ENCODE data around the gene ZNF33B. TPM values are rescaled to one million over a fixed set of nuclear protein-coding genes. Genes with fewer than 3 reads are reported as not detected.

ZNF33B gene
- total RNA-seq, 1 experiment from 2014 or later = 22.7 TPM

DNA sequence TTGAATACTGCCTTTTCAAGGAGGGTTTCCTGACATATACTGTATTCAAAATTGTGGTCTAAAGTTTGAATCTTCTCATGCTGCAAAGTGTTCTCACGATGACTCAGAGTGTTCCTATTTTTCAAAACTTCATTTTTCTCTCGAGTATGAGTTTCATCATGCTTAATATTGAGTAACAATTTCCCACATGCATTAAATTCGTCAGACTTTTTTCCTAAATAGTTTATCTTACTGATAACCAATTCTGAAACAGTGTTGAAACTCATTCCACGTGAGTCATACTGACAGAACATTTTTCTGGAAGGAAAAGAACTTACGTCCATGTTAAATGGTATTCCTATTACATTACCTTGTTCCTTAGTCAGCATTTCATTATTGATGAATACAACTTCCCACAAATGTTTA is 44.1 kb downstream of the ZNF33B start:
- H3K27ac Mint-ChIP-seq = no peak overlapping the region
- POLR2A ChIA-PET = no interaction called here
- ATAC-seq (no peak), DNase-seq (ENCODE audit: low spot score) (no peak)
- no peaks in the 10 kb centered on the region for H3K4me1 Mint-ChIP-seq
- CTCF ChIA-PET = no interaction called here
- H3K9me3 Mint-ChIP-seq = peaks cover 70% of the 10 kb centered on the region
- TF ChIP-seq ZSCAN18 (CRISPR knock-in tag; IDR thresholded peaks at IDR 0.05) (no peak), SOX15 (CRISPR knock-in tag; IDR thresholded peaks at IDR 0.05) (no peak), CDX4 (CRISPR knock-in tag; IDR thresholded peaks at IDR 0.05; ENCODE audit: borderline replicate concordance) (no peak), CREB1 (CRISPR knock-in tag; IDR thresholded peaks at IDR 0.05) (no peak), JAZF1 (CRISPR knock-in tag; IDR thresholded peaks at IDR 0.05) (no peak)
- H3K4me3 Mint-ChIP-seq = no peak overlapping the region
- H3K36me3 Mint-ChIP-seq = peaks cover 75% of the 10 kb centered on the region
- peaks cover 9% of the 10 kb centered on the region for H3K27me3 Mint-ChIP-seq (ENCODE audit: low read depth)

DNA sequence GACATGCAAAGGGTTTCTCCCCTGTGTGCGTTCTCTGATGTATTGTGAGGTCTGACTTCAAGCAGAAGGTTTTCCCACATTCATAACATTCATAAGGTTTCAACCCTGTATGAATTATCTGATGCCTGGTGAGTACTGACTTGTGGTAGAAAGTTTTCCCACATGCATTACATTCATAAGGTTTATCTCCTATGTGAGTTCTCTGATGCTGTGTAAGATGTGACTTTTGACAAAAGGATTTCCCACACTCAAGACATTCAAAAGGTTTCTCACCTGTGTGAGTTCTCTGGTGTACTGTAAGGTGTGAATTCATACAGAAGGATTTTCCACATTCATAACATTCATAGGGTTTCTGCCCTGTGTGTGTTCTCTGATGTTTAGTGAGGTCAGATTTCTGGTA is 45.1 kb downstream of the ZNF33B start:
- H3K27me3 Mint-ChIP-seq (ENCODE audit: low read depth) = peaks cover 9% of the 10 kb centered on the region
- TF ChIP-seq CDX4 (CRISPR knock-in tag; IDR thresholded peaks at IDR 0.05; ENCODE audit: borderline replicate concordance) (no peak), CREM (CRISPR knock-in tag; IDR thresholded peaks at IDR 0.05) (no peak), RELA (CRISPR knock-in tag; IDR thresholded peaks at IDR 0.05; ENCODE audit: borderline replicate concordance) (no peak), IRF1 (CRISPR knock-in tag; IDR thresholded peaks at IDR 0.05) (no peak), NR3C1 (CRISPR knock-in tag; conservative IDR thresholded peaks at IDR 0.05; ENCODE audit: low read depth) (no peak), ZNF232 (CRISPR knock-in tag; IDR thresholded peaks at IDR 0.05) (no peak), SP1 (CRISPR knock-in tag; conservative IDR thresholded peaks at IDR 0.05) (no peak), AR (CRISPR knock-in tag; IDR thresholded peaks at IDR 0.05) (no peak), NFATC4 (CRISPR knock-in tag; IDR thresholded peaks at IDR 0.05) (no peak), JUN (CRISPR knock-in tag; IDR thresholded peaks at IDR 0.05) (no peak)
- TF ChIP-seq, protein P1, sequence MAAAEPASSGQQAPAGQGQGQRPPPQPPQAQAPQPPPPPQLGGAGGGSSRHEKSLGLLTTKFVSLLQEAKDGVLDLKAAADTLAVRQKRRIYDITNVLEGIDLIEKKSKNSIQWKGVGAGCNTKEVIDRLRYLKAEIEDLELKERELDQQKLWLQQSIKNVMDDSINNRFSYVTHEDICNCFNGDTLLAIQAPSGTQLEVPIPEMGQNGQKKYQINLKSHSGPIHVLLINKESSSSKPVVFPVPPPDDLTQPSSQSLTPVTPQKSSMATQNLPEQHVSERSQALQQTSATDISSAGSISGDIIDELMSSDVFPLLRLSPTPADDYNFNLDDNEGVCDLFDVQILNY (CRISPR knock-in tag; IDR thresholded peaks at IDR 0.05) = no peak
- peaks cover 74% of the 10 kb centered on the region for H3K9me3 Mint-ChIP-seq
- ATAC-seq (no peak), DNase-seq (ENCODE audit: low spot score) (no peak)
- H3K27ac Mint-ChIP-seq = no peak overlapping the region
- H3K36me3 Mint-ChIP-seq = peaks cover 81% of the 10 kb centered on the region
- ChIA-PET CTCF (no interaction called here), POLR2A (no interaction called here)
- no peak overlapping the region for H3K4me3 Mint-ChIP-seq
- no peaks in the 10 kb centered on the region for H3K4me1 Mint-ChIP-seq

GRCh38 chr10:42583828-42584227 is 54.5 kb downstream of the ZNF33B start:
- ChIA-PET POLR2A (no interaction called here), CTCF (no interaction called here)
- ATAC-seq = no peak
- TF ChIP-seq, protein P2, sequence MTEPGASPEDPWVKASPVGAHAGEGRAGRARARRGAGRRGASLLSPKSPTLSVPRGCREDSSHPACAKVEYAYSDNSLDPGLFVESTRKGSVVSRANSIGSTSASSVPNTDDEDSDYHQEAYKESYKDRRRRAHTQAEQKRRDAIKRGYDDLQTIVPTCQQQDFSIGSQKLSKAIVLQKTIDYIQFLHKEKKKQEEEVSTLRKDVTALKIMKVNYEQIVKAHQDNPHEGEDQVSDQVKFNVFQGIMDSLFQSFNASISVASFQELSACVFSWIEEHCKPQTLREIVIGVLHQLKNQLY (CRISPR knock-in tag; IDR thresholded peaks at IDR 0.05) = no peak
- no peak for TF ChIP-seq NFE2L1 (CRISPR knock-in tag; IDR thresholded peaks at IDR 0.05)
- no peak for TF ChIP-seq NR3C1 (CRISPR knock-in tag; conservative IDR thresholded peaks at IDR 0.05; ENCODE audit: low read depth)
- TF ChIP-seq ZNF532 (CRISPR knock-in tag; IDR thresholded peaks at IDR 0.05; ENCODE audit: borderline replicate concordance) = no peak
- TF ChIP-seq ATF2 (CRISPR knock-in tag; IDR thresholded peaks at IDR 0.05; ENCODE audit: borderline replicate concordance, low read depth) = no peak

More at GRCh38 chr10:42583828-42584227, 54.5 kb downstream of the ZNF33B start:
- Mint-ChIP-seq H3K4me3 (no peak overlapping the region), H3K4me1 (no peaks in the 10 kb centered on the region), H3K36me3 (peaks cover 56% of the 10 kb centered on the region), H3K9me3 (peaks cover 52% of the 10 kb centered on the region), H3K27me3 (ENCODE audit: low read depth) (no peaks in the 10 kb centered on the region), H3K27ac (no peak overlapping the region)
- no peak for DNase-seq (ENCODE audit: low spot score)
